Measurements from ENCODE around the gene SLC38A4. TPM values are rescaled to one million over a fixed set of nuclear protein-coding genes. Genes with fewer than 3 reads are reported as not detected.

The SLC38A4 gene
- total and polyA plus RNA-seq, 9 of the 15 experiments (the other 6 are each of a cell fraction or from before 2014, with no cell fraction given) = 0.16 TPM; not detected in 8

GRCh38 chr12:46835785-46836184, 10.0 kb upstream of the SLC38A4 start:
- ChIA-PET CTCF (ENCODE audit: low intra/inter-chr PET ratio) (no interaction called here), POLR2A (interaction anchor here (0.7 kb wide), 1 partner anchor 679 kb away, joined by 3 read pairs; no protein-coding TSS in a partner anchor)
- ATAC-seq = no peak
- DNase-seq (ENCODE audit: extremely low read depth in 1 of 4, low spot score in 3 of 4) = no peak
- 0% methylated on average over 1 of the region's 1 CpG for WGBS (ENCODE audit: insufficient coverage, low coverage, missing lambda C conversion rate)
- H2AFZ ChIP-seq (ENCODE audit: low read depth, low read length) = no peak overlapping the region
- H3K9me3 ChIP-seq (replicated peaks; ENCODE audit: control insufficient read depth, insufficient read depth, low read depth, low read length) = no peaks in the 10 kb centered on the region
- H3K27ac ChIP-seq (ENCODE audit: extremely low read depth, low read depth, low read length) = no peak overlapping the region
- H4K20me1 ChIP-seq (replicated peaks; ENCODE audit: control insufficient read depth, insufficient read depth, low read length) = no peaks in the 10 kb centered on the region
- intact Hi-C loops (cut with micrococcal nuclease) = no loop called here
- H3K4me2 ChIP-seq (ENCODE audit: insufficient read depth, low read length) = no peak overlapping the region
- H3K4me1 ChIP-seq (replicated peaks in 1 of 2; ENCODE audit: control insufficient read depth in 2 of 2, insufficient read depth in 2 of 2, low read length in 2 of 2) = no peaks in the 10 kb centered on the region; a peak in 1 of 5 replicates
- no peak overlapping the region for H3K4me3 ChIP-seq
- H3K9ac ChIP-seq (ENCODE audit: insufficient read depth in 1 of 2, low read depth in 2 of 2, low read length in 2 of 2) = no peak overlapping the region
- peaks cover 11 to 17% of the 10 kb centered on the region in 2 experiments; a peak in 3 of 5 replicates for H3K27me3 ChIP-seq (ENCODE audit: control insufficient read depth in 2 of 2, insufficient read depth in 2 of 2, low read length in 2 of 2)
- FAIRE-seq = no peak
- no peaks in the 10 kb centered on the region for H3K79me2 ChIP-seq (ENCODE audit: control insufficient read depth, insufficient read depth, low read length)
- H3K36me3 ChIP-seq (ENCODE audit: control insufficient read depth, insufficient read depth, low read length) = no peaks in the 10 kb centered on the region
- no peak for TF ChIP-seq IRF1 (CRISPR knock-in tag; IDR thresholded peaks at IDR 0.05; ENCODE audit: borderline replicate concordance)
- no peak for TF ChIP-seq HDAC2 (IDR thresholded peaks at IDR 0.05)
- TF ChIP-seq ZHX1 (conservative IDR thresholded peaks at IDR 0.05; ENCODE audit: low read length) = no peak
- no peak for TF ChIP-seq ZNF239 (CRISPR knock-in tag; IDR thresholded peaks at IDR 0.05)
- no peak for TF ChIP-seq ZSCAN29 (IDR thresholded peaks at IDR 0.05)
- no peak for TF ChIP-seq NFYB (IDR thresholded peaks at IDR 0.05; ENCODE audit: extremely low read depth, insufficient read length)
- no peak for TF ChIP-seq ZNF408 (CRISPR knock-in tag; IDR thresholded peaks at IDR 0.05; ENCODE audit: low read depth)
- in situ Hi-C loops (cut with MboI) = no loop called here
- no TSS peak for BruUV-seq (replicated peaks)
- H3K9me1 ChIP-seq (ENCODE audit: control insufficient read depth, insufficient read depth, low read length) = no peaks in the 10 kb centered on the region
